ENCODE results near the gene COG5.

Gene COG5

DNA sequence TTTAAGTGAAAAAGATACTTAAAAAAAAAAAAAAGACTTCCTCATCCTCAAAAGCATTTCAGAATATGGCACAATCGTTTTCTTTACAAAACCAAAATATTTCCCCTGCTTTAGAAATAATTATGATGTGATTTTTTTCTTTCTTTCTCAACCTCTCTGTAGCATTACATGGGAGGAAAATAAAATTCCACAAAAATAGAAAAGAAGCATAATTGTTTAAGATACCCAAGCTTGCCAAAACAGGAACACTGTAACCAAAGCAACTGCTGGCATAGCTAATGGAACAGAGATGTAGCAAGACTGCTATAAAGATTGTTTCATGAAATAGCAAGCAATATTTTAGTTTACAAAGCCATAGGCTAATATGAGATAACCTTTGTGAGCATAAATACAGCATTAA is 169.4 kb downstream of the COG5 start:
- DNase-seq (ENCODE audit: low spot score) = no peak

DNA sequence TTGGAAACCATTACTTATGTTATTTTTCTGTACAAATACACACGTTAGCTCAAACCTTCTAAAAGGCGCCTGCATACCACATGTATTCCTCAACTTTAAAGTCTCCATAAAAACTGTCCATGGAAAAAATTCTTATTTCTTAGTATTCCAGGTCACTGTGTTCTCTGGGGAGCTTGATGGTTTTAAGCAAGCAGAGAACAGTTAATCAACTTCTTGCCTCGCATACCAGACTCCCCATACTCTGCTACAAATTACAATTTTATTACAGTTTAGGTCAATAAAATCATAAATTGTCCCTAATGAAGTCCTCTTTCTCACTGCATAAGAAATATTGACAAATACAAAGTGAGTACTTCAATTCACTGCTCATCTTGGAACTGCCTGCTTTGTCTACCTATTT is 170.9 kb downstream of the COG5 start:
- no peak for DNase-seq (ENCODE audit: low spot score)

DNA sequence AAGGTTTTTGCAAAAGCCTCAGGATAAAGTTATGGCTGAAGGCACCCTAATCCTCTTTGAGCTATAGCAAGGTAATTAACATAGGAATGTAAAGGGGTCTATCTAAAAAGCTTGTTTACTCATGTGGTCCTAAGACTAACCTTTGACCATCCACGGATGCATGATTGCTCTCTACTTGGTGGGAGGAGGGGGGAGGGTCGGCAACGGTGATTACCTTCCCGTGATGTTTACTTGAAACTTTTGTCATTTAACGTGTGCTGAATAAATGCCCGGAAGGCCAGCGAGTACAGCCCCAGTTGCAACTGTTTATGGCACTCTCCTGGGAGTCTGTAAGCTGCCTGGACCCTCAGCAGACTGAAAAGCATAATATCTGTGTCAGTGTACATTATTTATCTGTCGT is 172.8 kb downstream of the COG5 start:
- peak; percentile 10 for DNase-seq (ENCODE audit: low spot score)

DNA sequence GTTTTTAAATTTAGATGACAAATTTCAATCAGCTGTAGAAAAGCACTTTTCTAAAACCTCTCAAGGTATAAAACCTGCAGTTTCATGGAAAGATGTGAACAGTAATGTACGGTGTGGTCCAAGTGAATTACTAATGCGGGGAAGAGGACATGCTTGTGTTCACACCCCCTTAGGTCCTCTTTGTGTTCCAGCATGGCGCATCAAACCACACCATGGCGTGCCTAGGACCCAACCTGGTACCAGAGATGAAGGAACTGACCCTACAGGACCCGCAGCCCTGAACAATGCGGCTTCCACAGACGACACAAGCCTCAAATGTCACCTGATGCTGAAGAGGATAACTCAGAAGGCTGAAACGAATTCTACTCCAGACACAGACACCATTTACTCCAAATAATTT is 175.1 kb downstream of the COG5 start:
- DNase-seq (ENCODE audit: low spot score) = no peak

DNA sequence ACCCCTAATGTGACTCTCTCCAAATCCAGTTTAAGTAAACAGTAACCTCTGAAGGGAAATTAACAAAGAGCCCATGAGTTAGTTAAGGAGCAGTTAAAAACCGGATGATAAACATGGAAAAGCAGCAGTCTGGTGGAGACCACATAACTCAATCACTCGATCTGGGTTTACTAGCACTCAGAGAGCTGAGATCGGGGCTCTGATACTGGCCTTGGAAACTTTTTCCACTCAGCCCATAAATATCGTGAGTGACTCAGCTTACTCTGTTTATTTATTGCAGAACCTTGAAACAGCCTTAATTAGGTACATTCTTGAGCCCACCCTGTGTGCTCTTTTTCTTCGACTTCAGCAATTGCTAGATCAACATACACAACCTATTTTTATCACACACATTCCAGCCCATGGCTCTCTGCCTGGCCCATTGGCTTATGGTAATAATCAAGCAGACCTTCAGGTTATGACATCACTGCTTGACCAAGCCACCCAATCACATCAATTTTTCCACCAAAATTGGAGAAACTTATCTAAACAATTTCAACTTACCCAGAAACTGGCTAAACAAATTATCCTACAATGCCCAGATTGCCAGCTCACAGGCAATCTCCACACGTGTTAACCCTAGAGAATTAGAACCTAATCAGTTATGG is 176.0 kb downstream of the COG5 start:
- no peak for DNase-seq (ENCODE audit: low spot score)

DNA sequence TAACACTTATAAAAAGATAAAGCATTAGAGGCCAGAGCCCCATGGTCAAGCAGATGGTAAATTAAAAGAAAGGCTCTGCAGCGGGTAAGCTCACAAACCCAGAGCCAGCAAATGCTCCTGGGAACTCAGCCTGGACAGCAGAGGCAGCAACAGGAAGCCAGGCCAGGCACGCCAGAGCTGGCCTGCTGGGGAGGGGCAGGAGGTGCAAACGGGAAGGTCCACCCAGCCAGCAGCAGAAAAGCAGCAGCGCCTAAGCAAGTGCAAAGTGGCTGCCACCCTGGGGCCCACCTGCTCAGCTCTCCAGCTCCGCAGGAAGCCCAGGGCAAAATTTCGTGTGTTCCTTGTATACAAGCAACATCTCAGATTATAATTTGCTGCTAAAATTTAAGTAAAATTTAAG is 176.6 kb downstream of the COG5 start:
- DNase-seq (ENCODE audit: low spot score) = peak; percentile 19

DNA sequence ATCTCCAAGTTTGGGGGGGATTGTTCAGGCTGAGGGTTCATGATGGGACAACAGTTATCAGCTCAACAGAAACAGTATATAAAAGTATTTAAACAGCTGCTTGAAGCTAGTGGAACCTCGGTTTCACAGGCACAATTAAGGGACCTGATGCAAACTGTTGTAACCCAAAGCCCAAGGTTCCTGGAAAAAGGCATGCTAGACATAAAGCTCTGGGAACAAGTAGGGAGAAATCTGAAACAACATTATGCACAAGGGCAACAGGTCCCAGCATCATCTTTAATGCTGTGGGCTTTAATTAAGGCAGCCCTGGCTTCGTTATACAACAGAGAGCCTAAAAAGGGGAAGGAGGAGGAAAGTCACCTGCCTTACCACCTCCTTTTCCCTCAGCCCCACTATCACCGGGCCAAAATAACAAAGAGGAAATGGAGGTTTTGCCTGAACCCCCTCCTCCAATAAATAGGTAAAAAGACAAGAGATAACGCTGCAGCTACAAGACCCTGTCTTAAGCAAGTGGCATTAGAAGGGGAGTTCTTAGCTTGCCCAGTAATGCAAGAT is 177.1 kb downstream of the COG5 start:
- DNase-seq (ENCODE audit: low spot score) = no peak

DNA sequence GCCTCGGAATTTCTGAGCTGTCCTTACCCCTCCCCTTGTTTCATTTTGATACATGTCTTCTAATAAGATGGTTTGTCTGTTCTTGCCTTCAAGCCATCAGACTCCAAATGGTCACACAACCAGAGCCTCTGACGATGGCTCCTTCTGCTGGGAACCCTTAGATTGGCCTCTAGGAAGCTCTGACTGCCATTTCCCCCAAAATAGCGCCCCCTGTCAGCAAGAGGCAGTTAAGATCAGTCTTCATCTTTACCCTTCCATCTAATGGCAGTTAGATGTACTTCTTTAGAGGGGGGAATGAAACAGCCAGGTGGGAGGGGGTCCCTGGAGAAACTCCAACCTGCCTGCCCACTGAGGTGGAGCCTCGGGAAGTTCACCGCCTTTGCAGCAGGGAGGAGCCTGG is 179.7 kb downstream of the COG5 start:
- DNase-seq (ENCODE audit: low spot score) = no peak

DNA sequence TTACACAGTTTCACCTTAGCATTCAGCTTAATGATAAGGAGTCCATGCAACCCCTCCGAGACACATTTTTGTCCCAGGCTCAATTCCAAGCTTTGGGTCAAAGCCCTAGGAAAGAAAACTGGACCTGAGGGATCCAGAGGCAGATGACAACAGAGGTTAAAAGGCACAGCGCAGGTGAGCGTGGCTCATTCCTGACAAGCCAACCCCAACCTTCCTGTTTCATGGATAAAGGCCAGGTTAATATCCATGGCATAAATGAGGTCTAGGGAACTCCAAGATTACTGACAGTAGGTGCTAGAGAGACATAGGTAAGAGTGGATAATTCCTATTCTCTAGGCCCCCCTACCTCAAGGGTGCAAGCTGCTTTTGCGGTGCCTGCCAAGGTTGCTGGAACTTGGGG is 180.5 kb downstream of the COG5 start:
- no peak for DNase-seq (ENCODE audit: low spot score)

DNA sequence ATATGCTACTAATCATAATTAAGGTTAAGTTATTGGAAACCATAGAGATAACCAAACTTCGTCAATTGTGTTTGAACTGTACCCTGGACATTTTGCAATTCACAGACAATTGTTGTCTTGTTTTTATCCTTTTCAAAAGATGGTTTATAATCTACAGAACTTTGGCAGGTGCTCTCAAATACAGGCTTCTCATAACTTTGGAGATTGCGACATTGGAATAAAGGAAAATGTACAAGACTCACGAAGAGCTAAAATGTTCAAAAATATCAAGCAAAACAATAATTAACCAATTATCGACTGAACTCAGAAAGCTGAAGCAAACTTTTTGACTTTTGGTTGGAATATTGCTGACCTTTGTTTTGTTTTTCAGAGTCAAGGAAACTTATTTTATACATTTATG is 182.3 kb downstream of the COG5 start:
- DNase-seq (ENCODE audit: low spot score) = no peak

DNA sequence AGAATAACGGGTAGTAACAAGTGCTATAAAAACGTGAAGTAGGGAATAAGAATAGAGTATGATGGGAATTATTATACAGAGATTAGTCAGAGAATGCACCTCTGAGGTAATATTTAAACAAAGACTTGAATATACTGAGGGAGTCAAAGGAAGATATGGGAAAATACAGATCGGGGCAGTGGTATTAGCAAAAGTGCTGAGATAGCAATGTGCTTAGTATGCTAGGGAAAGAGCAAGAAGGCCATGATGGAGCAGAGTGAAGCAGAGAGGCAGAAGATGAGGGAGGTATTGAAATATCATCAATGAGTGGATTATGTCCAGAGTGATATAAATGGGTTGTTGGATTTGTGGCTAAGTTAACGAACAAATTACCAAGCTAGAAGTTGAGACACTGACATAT is 190.4 kb downstream of the COG5 start:
- DNase-seq (ENCODE audit: low spot score) = no peak

DNA sequence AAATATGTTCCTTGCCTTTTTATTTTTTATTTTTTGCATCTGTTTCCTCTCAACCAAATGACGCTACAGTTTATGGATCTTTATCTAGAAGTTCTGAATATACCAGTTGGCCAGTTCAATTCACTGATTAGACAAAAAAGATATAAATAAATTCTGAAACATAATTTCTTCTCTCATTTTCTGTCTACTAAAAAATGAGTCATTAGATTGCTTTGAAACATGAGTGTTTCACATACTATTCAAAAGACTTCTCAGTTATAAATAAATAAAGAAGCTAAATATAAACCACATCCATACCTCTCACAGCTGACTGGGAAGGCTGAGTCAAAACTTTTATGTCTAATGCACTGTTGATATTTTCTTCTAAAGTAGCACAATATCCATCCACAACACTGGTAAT is 191.4 kb downstream of the COG5 start:
- no peak for DNase-seq (ENCODE audit: low spot score)

DNA sequence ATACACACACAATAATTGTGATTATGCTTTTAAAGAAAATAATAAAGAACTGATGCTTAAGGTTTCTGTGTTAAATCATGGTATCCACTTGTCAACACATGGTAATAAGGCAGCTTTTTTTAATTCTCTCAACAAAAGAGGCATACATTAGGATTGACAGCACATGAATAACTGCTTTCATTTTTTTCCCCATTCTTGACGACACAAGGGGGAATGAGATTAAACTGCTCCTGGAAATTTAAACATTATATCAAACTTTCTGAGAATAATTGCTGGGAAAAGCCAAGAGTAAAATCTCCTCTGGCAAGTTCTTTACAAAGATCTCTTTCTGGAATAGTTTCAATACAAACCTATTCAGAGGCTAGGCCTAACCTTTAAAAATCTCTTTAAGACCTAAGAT is 192.9 kb downstream of the COG5 start:
- DNase-seq (ENCODE audit: low spot score) = no peak

DNA sequence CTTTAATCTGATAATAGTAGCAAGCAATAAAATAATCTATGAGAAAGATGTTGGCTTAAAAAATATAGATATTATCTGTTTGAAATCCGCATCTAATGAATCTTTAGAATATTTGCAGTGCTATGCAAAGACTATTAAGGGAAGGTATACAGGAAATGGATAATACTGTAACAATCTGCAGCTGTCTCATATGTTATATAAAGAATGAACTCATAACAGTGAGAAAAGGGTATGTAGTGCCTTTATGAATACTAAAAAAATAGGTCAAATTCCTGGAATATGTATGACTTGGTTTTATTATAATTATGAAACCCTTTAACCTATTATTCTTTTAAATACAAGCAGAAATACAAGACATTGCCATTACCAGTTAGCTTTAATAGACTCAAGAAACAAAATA is 198.9 kb downstream of the COG5 start:
- no peak for DNase-seq (ENCODE audit: low spot score)

DNA sequence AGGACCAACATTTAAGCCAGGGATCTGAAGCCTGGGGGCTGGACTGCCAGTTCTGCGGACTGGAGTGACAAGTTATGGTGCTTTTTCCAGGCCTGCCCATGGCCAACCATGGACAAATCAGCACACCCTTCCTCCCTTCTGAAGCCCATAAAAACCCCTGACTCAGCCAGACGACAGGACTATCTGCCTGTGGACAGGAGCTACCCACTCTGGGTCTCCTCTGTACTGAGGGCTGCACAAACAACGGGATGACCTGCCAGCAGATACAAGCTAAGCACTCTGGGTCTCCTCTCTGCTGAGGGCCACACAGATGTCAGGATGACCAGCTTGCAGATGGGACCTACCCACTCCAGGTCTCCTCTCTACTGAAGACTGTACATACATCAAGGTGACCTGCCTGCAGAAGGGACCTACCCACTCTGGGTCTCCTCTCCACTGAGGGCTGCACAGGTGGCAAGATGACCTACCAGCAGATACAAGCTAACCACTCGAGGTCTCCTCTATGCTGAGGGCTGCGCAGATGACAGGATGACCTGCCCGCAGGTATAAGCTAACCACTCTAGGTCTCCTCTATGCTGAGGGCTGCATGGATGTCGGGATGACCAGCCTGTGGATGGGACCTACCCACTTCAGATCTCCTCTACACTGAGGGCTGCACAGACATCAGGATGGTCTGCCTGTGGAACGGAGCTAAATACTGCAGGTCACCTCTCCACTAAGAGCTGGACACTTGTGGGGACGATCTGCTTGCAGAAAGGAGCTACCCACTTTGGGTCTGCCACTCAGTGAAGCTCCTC is 204.0 kb downstream of the COG5 start:
- no peak for DNase-seq (ENCODE audit: low spot score)

DNA sequence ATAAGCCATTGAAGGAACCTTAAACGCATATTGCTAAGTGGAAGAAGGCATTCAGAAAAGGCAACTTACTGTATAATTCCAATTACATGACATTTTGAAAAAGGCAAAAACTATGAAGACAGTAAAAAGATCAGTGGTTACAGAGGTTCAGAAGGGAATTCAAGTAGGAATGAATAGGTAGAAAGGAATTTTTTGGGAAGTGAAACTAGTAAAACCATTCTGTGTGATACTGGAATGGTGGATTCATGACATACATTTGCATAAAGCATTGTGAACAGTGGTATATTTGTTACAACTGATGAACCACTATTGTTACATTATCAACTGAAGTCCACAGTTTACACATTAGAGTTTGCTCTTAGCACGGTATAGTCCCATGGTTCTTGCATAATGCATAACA is 208.1 kb downstream of the COG5 start:
- DNase-seq (ENCODE audit: low spot score) = no peak

DNA sequence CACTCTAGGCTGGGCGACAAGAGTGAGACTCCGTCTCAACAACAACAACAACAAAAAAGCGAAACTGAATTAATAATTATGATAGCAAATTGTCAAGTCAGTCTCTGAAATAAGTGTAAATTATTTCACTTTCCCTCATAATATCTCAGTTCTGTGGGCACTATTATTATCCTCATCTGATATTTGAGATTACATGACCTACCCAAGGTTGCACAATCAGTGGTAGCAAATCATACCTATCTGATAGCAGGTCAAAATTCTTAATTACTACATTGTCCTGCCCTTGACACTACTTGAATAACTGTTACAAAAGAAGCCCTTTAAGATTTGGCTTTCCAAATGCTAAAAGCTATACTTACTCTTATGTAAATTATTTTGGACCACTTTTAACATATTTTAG is 209.1 kb downstream of the COG5 start:
- no peak for DNase-seq (ENCODE audit: low spot score)

DNA sequence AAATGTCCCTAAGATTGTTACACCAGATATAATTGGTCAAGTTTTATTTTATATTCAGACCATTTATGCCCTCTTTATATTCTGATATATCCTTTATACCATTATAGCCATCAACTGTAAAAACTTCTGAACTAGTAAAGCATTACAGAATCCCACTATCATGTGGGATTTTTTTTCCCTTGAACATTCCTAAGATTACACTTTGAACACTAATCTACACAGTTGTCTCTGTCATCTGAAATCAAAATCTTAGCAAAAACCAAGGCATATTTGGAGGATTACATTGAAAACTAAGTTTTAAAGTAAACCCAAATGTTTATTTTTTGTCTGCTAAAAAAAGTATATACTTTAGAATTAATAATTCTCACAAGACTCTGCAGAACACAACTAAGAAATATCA is 210.0 kb downstream of the COG5 start:
- no peak for DNase-seq (ENCODE audit: low spot score)

DNA sequence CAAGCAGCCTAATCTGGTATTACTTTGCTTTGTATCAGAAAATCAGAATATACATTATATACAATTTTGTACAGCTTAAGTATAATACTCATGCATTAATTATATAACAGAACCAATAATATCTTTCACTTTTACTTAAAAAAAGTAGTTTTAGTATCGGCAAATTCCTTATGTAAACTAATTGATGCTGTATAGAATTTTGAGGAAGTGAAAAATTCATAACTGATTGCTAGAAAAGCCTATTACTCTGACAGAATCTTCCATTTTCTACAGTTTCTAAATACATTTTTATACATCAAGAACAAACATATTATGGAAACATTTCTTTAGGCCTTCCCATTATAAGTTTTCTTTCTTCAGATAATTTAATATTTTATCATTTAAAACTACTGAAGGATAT is 217.8 kb downstream of the COG5 start:
- no peak for DNase-seq (ENCODE audit: low spot score)

DNA sequence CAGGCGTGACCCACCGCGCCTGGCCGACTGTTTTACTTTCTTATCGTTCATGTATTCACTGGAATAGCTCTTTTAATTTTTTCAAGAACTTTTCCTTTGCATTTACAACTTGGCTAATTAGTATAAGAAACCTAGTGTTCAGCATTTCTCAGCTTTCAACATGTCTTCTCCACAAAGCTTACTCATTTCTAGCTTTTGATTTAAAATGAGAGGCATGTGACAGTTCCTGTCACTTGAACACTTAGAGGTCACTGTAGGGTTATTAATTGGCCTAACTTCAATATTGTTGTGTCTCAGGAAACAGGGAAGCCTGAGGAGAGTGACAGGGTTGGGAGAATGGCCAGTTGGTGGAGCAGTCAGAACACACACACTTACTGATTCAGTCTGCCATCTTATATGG is 218.9 kb downstream of the COG5 start:
- DNase-seq (ENCODE audit: low spot score) = no peak

DNA sequence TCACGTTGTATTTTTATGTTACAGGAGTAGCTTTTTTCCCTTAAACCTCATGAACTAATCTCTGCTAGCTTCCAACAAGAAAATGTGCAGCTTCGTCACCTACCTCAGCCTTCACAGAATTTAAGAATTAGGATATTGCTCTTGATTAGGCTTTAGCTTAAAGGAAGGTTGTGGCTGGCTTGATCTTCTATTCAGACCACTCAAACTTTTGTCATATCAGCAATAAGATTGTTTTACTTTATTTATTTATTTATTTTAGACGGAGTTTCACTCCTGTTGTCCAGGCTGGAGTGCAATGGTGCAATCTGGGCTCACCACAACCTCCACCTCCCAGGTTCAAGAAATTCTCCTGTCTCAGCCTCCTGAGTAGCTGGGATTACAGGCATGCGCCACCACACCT is 219.4 kb downstream of the COG5 start:
- DNase-seq (ENCODE audit: low spot score) = no peak

DNA sequence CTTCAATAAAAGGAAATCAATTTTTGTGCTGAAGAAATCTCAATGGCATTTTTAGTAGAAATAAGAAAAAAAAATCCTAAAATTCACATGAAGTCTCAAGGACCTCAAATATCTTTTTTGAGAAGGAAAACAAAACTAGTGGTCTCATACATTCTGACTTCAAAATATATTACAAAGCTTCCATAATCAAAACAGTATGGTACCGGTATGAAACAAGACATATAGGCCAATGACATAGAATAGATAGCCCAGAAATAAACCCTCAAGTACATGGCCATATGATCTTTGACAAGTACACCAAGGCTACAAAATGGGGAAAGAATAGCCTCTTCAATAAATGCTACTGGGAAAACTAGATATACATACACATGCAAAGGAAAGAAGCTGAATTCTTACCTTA is 225.6 kb downstream of the COG5 start:
- no peak for DNase-seq (ENCODE audit: low spot score)

DNA sequence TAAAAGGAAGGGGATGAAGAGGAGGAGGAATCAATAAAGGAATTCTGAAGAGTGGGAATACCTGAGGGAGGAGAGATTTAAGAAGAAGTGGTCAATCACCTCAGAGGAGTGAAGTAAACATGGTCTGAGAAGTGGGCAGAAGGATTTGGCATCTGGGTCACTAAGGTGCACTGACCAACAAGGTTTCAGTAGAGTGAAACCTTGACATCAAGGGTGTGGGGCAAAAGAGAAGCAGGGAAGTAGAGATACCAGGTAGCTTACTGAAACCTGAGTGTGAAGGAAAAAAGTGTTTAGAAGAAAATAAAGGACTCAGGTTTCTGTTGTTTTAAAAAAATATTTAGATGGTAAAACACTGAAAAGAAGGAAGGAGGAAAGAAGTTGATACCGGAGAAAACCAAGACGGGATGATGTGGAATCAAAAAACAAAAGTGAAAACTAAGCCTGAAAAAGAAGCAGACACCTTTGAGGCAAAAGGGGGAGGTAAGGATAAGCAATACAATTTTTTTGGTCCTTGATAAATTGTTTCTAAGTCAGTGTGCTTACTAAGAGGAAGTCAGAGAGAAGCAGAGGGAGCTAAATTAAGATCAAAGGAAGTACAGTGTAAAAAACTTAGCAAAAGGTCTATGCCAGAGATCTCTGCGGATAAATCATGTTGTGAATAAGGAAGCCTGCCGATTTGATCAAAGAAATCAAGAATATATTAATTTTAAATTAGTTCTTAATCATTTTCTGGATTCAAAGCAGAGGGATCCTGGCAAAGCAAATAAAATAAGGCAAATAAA is 231.0 kb downstream of the COG5 start:
- no peak for DNase-seq (ENCODE audit: low spot score)
